Liver (tissue), 3 donors: ENCODE measurements around the gene KPNA6.
"Not testable (repeated sequence)": the region's sequence is repeated elsewhere in the genome, so short reads cannot be mapped to it uniquely, and the experiment has no call there.

ENCODE experiments used
- GABPA ChIP-seq, 2 donors: IDR thresholded peaks in 1 of 2; conservative IDR thresholded peaks in 1 of 2; 2 replicates each; pipeline ENCODE4 v1.6.1; 2016; ENCODE audit warnings: antibody characterized with exemption in 2 of 2, mild to moderate bottlenecking in 1 of 2, moderate library complexity in 1 of 2
- JUND ChIP-seq, 2 donors: IDR thresholded peaks; 2 replicates each; pipeline ENCODE4 v1.6.1; 2016; ENCODE audit warnings: antibody characterized with exemption in 2 of 2
- RXRA ChIP-seq, 2 donors: IDR thresholded peaks; 2 replicates each; pipeline ENCODE4 v1.6.1; 2017 to 2018; ENCODE audit warnings: antibody characterized with exemption in 2 of 2, mild to moderate bottlenecking in 1 of 2
- SP1 ChIP-seq: IDR thresholded peaks from 2 replicates; pipeline ENCODE4 v1.6.1; 2018; ENCODE audit warnings: antibody characterized with exemption, mild to moderate bottlenecking
- TAF1 ChIP-seq: conservative IDR thresholded peaks from 2 replicates; pipeline ENCODE4 v1.6.1; 2016; ENCODE audit warnings: antibody characterized with exemption, mild to moderate bottlenecking
- YY1 ChIP-seq: IDR thresholded peaks from 2 replicates; pipeline ENCODE4 v1.6.1; 2016; ENCODE audit warnings: antibody characterized with exemption, mild to moderate bottlenecking
- TF ChIP-seq, protein P1 (sequence below): fragments of 150-350 bp; IDR thresholded peaks from 2 replicates; pipeline ENCODE4 v1.5.1; 2017; ENCODE audit warnings: improper control_type of control experiment, low read depth, low read length; ENCODE audit not compliant: missing input control
- TF ChIP-seq, protein P2 (sequence below): IDR thresholded peaks from 2 replicates; pipeline ENCODE4 v1.6.1; 2016; ENCODE audit warnings: antibody characterized with exemption, mild to moderate bottlenecking
- TF ChIP-seq, protein P3 (sequence below): IDR thresholded peaks from 2 replicates; pipeline ENCODE4 v1.6.1; 2016; ENCODE audit warnings: antibody characterized with exemption
- TF ChIP-seq, protein P4 (sequence below): IDR thresholded peaks from 2 replicates; pipeline ENCODE4 v1.6.1; 2016; ENCODE audit warnings: antibody characterized with exemption
- donor health status: healthy.
- donor health status: healthy.

DNA sequence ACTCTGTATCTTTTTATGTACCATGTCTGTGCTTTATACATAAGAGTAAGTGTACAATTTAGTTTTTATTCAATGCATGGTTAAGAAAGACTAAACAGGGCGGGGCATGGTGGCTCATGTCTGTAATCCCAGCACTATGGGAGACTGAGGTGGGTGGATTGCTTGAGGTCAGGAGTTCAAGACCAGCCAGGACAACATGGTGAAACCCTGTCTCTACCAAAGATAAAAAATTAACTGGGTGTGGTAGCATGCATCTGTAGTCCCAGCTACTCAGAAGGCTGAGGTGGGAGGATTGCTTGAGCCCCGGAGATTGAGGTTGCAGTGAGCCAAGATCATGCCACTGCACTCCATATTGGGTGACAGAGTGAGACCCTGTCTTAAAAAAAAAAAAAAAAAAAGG, 15.5 kb downstream of the KPNA6 start:
- not testable (repeated sequence) for TF ChIP-seq YY1; TAF1; SP1; JUND (IDR thresholded peaks at IDR 0.05); GABPA (IDR thresholded peaks at IDR 0.05 in 1 of 2, conservative IDR thresholded peaks at IDR 0.05 in 1 of 2); RXRA (IDR thresholded peaks at IDR 0.05)
- TF ChIP-seq, protein P1, sequence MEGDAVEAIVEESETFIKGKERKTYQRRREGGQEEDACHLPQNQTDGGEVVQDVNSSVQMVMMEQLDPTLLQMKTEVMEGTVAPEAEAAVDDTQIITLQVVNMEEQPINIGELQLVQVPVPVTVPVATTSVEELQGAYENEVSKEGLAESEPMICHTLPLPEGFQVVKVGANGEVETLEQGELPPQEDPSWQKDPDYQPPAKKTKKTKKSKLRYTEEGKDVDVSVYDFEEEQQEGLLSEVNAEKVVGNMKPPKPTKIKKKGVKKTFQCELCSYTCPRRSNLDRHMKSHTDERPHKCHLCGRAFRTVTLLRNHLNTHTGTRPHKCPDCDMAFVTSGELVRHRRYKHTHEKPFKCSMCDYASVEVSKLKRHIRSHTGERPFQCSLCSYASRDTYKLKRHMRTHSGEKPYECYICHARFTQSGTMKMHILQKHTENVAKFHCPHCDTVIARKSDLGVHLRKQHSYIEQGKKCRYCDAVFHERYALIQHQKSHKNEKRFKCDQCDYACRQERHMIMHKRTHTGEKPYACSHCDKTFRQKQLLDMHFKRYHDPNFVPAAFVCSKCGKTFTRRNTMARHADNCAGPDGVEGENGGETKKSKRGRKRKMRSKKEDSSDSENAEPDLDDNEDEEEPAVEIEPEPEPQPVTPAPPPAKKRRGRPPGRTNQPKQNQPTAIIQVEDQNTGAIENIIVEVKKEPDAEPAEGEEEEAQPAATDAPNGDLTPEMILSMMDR, result not testable (repeated sequence)
- TF ChIP-seq, protein P2, sequence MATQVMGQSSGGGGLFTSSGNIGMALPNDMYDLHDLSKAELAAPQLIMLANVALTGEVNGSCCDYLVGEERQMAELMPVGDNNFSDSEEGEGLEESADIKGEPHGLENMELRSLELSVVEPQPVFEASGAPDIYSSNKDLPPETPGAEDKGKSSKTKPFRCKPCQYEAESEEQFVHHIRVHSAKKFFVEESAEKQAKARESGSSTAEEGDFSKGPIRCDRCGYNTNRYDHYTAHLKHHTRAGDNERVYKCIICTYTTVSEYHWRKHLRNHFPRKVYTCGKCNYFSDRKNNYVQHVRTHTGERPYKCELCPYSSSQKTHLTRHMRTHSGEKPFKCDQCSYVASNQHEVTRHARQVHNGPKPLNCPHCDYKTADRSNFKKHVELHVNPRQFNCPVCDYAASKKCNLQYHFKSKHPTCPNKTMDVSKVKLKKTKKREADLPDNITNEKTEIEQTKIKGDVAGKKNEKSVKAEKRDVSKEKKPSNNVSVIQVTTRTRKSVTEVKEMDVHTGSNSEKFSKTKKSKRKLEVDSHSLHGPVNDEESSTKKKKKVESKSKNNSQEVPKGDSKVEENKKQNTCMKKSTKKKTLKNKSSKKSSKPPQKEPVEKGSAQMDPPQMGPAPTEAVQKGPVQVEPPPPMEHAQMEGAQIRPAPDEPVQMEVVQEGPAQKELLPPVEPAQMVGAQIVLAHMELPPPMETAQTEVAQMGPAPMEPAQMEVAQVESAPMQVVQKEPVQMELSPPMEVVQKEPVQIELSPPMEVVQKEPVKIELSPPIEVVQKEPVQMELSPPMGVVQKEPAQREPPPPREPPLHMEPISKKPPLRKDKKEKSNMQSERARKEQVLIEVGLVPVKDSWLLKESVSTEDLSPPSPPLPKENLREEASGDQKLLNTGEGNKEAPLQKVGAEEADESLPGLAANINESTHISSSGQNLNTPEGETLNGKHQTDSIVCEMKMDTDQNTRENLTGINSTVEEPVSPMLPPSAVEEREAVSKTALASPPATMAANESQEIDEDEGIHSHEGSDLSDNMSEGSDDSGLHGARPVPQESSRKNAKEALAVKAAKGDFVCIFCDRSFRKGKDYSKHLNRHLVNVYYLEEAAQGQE, result not testable (repeated sequence)
- TF ChIP-seq, protein P3, sequence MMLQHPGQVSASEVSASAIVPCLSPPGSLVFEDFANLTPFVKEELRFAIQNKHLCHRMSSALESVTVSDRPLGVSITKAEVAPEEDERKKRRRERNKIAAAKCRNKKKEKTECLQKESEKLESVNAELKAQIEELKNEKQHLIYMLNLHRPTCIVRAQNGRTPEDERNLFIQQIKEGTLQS, result not testable (repeated sequence)
- TF ChIP-seq, protein P4, sequence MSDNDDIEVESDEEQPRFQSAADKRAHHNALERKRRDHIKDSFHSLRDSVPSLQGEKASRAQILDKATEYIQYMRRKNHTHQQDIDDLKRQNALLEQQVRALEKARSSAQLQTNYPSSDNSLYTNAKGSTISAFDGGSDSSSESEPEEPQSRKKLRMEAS, result not testable (repeated sequence)
